Brain microvascular endothelial cell (primary cell): ENCODE results near the gene TNNI2.
"Not testable (repeated sequence)": the region's sequence is repeated elsewhere in the genome, so short reads cannot be mapped to it uniquely, and the experiment has no call there.

Experiments used
- DNase-seq: peaks from one replicate; pipeline ENCODE4 v3.0.0-alpha.2; 2020
- H3K27ac ChIP-seq: fragments of 250-450 bp; sonication (Bioruptor Pico); 2 replicates; pipeline ENCODE4 v1.5.1; 2020; ENCODE audit warnings: mild to moderate bottlenecking, moderate library complexity
- H3K27me3 ChIP-seq: fragments of 250-450 bp; sonication (Bioruptor Pico); replicated peaks from 2 replicates; pipeline ENCODE4 v1.5.1; 2020; ENCODE audit warnings: mild to moderate bottlenecking
- H3K36me3 ChIP-seq: fragments of 250-450 bp; sonication (Bioruptor Pico); replicated peaks from 2 replicates; pipeline ENCODE4 v1.5.1; 2020; ENCODE audit warnings: mild to moderate bottlenecking
- H3K4me3 ChIP-seq: 2 replicates; pipeline ENCODE4 v1.5.1; 2011; ENCODE audit warnings: low read depth, mild to moderate bottlenecking, control low read depth, low read length, moderate library complexity
- CTCF ChIP-seq: IDR thresholded peaks from 2 replicates; pipeline ENCODE4 v1.5.1; 2011; ENCODE audit warnings: low read depth, mild to moderate bottlenecking, moderate library complexity, low read length, control low read depth, inconsistent platforms; ENCODE audit errors: missing control alignments
- in situ Hi-C: cut with HindIII; loops from 2 replicates; pipeline ENCODE4 v1.10.0; 2017; ENCODE audit warnings: low sequenced_read_pairs, low pct_ligation_motif_present

The TNNI2 gene

DNA sequence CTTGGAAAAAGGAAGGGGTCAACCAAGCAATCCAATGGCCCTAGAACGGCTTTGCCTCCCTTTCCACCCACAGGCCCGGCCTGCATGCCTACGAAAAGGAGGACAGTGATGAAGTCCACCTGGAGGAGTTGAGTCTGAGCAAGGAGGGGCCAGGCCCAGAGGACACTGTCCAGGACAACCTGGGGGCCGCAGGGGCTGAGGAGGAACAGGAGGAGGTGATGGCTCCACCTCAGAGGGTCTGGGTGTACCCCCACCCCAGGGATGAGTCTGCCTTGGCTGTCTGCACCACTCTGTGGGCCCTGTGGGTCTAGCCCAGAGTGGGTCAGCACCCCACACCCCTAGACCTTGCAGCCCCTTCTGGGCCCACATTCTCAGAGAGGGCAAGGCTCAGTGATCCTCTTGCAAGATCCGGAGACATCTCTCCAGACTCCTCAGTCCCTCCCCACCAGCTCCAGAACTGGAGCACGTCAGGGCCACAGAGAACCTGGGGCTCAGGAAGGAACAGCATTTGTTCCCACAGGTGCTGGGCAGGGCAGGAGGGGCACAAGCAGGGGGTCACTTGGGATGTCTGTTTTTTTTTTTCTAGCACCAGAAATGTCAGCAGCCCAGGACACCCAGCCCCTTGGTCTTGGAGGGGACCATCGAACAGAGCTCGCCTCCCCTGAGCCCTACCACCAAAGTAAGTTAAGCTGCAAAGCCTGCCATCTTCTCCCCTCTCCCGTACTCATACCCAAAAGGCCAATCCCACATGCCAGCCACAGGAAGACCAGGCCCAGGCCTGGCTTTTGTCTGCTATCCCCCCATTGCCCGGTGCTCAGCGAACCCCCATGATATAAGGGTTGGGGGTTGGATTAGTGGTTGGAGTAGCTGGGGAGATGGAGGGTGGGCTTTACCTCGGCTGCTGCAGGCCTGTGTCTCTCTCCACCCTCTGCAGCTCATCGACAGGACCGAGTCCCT, 44.8 kb downstream of the TNNI2 start:
- in situ Hi-C loops: no loop called here
- no peak for TF ChIP-seq CTCF
- no peaks in the 10 kb centered on the region for H3K36me3 ChIP-seq
- no peaks in the 10 kb centered on the region for H3K27me3 ChIP-seq
- DNase-seq: no peak
- H3K4me3 ChIP-seq: no peak overlapping the region
- H3K27ac ChIP-seq: no peak overlapping the region

DNA sequence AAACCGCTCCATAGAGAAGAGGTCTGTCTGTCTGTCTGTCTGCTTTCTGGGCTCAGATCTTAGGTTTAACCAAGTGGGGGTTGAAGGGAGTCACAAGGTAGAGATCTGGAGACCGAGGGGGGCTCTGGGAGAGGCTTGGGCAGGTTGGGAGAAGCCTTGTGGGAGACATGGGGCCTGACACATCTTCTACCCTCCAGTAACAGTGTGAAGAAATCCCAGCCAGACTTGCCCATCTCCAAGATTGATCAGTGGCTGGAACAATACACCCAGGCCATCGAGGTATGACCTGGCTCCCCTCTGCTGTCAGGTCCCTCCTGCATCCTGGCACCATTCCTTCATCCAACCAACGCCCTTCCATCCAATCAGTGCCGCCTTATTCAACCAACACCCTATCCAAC, 45.5 kb downstream of the TNNI2 start:
- TF ChIP-seq CTCF: no peak
- H3K36me3 ChIP-seq: no peaks in the 10 kb centered on the region
- H3K27ac ChIP-seq: no peak overlapping the region
- H3K27me3 ChIP-seq: no peaks in the 10 kb centered on the region
- DNase-seq: no peak
- H3K4me3 ChIP-seq: no peak overlapping the region
- in situ Hi-C loops: no loop called here

DNA sequence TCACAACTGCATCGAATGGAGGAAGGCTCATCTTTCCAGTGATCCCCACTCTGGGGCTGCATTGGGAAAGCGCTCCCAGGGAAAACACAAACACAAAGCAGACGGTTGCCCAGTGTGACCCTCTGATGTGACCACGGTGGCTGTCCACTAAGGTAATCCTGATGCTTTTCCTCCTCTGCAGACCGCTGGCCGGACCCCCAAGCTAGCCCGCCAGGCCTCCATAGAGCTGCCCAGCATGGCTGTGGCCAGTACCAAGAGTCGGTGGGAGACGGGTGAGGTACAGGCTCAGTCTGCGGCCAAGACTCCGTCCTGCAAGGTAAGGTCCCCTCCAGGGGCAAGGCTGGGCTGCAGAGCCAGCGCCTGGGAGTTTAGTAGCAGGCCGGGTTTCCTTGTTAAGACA, 47.8 kb downstream of the TNNI2 start:
- DNase-seq, H3K4me3 ChIP-seq, H3K36me3 ChIP-seq, H3K27me3 ChIP-seq, in situ Hi-C loops, H3K27ac ChIP-seq: not testable (repeated sequence)

DNA sequence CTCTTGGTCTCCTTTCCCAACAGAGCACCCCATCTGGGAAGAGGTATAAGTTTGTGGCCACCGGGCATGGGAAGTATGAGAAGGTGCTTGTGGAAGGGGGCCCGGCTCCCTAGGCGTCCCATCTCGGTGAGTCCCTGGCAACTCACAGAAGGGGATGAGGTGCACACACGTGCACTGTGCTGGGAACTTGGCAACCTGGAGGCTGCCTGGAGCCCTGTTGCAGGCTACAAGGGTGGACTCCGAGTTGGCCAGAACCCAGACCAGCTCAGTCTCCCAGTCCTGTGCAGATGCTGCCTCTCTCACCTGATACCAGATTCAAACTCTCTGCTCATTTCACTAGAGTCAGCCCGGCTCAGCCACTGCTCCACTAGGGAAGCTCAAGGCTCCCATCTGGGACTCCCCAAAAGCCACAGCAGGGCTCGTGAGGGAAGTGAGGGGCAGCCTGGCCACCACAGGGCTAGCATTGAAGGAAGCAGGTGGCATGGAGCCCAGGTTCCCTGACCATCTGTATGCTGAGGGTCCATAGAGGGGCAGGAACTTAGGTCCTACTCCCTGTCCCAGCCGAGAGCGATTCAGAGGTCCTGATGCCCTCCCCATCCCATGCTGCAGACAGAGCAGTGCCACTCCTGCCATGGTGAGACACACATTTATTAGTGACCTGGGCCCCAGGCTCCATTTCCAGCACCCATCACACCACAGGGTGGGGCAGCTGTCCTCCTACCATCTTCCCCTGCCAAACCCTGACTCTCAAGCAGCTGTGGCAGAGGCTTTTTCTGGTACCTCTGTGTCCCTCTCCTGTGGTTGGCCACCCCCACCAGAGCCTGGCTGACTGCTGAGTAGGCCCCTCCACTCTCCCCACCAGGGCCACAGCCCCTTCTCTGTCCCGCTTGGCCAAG, 48.9 kb downstream of the TNNI2 start:
- Histone ChIP-seq H3K4me3 (no peak overlapping the region), H3K27me3 (no peaks in the 10 kb centered on the region), H3K27ac (no peak overlapping the region), H3K36me3 (no peaks in the 10 kb centered on the region)
- TF ChIP-seq CTCF: no peak
- in situ Hi-C loops: no loop called here
- no peak for DNase-seq

DNA sequence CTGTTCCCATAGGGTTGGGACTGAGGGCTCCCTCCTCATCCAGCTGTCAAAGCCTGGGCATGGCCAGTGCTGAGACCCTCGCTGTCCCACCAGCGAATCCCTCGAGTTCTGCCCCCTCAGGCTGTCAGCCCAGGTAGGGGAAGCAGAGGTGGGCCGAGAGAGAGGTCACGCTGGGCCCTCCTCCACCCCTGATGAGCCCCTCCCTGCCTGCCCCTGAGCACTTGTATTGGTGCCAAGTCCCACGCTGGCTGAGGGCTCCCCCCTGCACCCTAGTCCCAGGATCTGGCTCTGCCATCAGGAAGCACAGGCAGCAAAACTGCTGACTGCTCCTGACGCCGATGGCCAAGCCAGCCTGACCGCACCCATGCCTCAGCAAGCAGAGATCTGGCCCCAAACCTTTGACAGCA, 49.6 kb downstream of the TNNI2 start:
- H3K4me3 ChIP-seq: no peak overlapping the region
- no peak for TF ChIP-seq CTCF
- H3K27ac ChIP-seq: no peak overlapping the region
- in situ Hi-C loops: no loop called here
- no peaks in the 10 kb centered on the region for H3K36me3 ChIP-seq
- no peak for DNase-seq
- H3K27me3 ChIP-seq: no peaks in the 10 kb centered on the region

- in situ Hi-C loops: no loop called here
- H3K36me3 ChIP-seq: no peaks in the 10 kb centered on the region
- H3K4me3 ChIP-seq: no peak overlapping the region
- no peak for TF ChIP-seq CTCF
- no peak overlapping the region for H3K27ac ChIP-seq
- H3K27me3 ChIP-seq: no peaks in the 10 kb centered on the region
- no peak for DNase-seq
Measured at GRCh38 chr11:1888811-1889210, 50.0 kb downstream of the TNNI2 start.
